Esophagus squamous epithelium (tissue), 5 donors: ENCODE measurements around the gene UROS. TPM values are rescaled to one million over a fixed set of nuclear protein-coding genes. Genes with fewer than 3 reads are reported as not detected.

ENCODE experiments used
- DNase-seq: peaks from one replicate; lab custom pipeline; 2025; lab: John Stamatoyannopoulos, UW
- H3K27ac ChIP-seq, 4 donors: fragments of 200-600 bp; sonication (generic); one replicate each; pipeline ENCODE4 v1.5.1; 2016 to 2019; ENCODE audit warnings: mild to moderate bottlenecking in 1 of 4
- H3K27me3 ChIP-seq, 4 donors: fragments of 200-600 bp; sonication (generic); 1 replicate in 3 of 4; 2 replicates in 1 of 4; pipeline versions ENCODE4 v1.5.1 to v1.6.0; 2017 to 2021; ENCODE audit warnings: antibody characterized with exemption in 1 of 4
- H3K36me3 ChIP-seq, 3 donors: fragments of 200-600 bp; sonication (generic); one replicate each; pipeline ENCODE4 v1.5.1; 2016 to 2019
- H3K4me1 ChIP-seq, 3 donors: fragments of 200-600 bp; sonication (generic); one replicate each; pipeline ENCODE4 v1.5.1; 2017 to 2019
- H3K4me3 ChIP-seq, 4 donors: fragments of 200-600 bp; sonication (generic); 1 replicate in 3 of 4; 2 replicates in 1 of 4; pipeline ENCODE4 v1.5.1; 2016 to 2019; ENCODE audit warnings: mild to moderate bottlenecking in 2 of 4, moderate library complexity in 1 of 4
- H3K9me3 ChIP-seq, 3 donors: fragments of 200-600 bp; sonication (generic); one replicate each; pipeline ENCODE4 v1.5.1; 2016 to 2019
- CTCF ChIP-seq, 6 experiments: fragments of 450-650 bp in 4 of 6; fragments of 200-600 bp in 2 of 6; sonication (generic) in 2 of 6; IDR thresholded peaks; one replicate each; pipeline ENCODE4 v1.5.1; 2016 to 2019; ENCODE audit warnings: antibody characterized with exemption in 6 of 6, mild to moderate bottlenecking in 4 of 6, moderate library complexity in 4 of 6
- POLR2A ChIP-seq, 4 donors: fragments of 450-650 bp; IDR thresholded peaks; one replicate each; pipeline ENCODE4 v1.6.1; 2017; ENCODE audit warnings: antibody characterized with exemption in 4 of 4, mild to moderate bottlenecking in 4 of 4, moderate library complexity in 3 of 4
- WGBS, 2 donors: methylation state at CpG; one replicate each; pipeline ENCODE4 v1.1.5; 2018; 5-methylcytosine and 5-hydroxymethylcytosine counted together
- intact Hi-C: fragments of 100-400 bp; cut with DNase I; formaldehyde crosslinking; loops from one replicate; pipeline ENCODE4 v1.15.0; 2022
- total RNA-seq, 4 donors: library from RNA; depleted of rRNA; stranded (reverse); fragments of >200 nt; gene quantifications; one replicate each; pipeline ENCODE4 v1.1.0, GENCODE V29; 2016
- donor health status: DM: yes; HTN: yes; CAD: no.

Gene UROS
- total RNA-seq, 4 donors from 2014 or later, result 17.5 to 40.7 (median 23.8) TPM

GRCh38 chr10:125823663-125824251 lies 699 bp upstream of the UROS start:
- Histone ChIP-seq H3K36me3 (peaks cover 3 to 29% (median 7%) of the 10 kb centered on the region in 3 donors), H3K4me1 (peaks cover 16 to 43% (median 29%) of the 10 kb centered on the region in 3 donors), H3K27ac (peak overlapping the region; percentile 87 to 93 (median 92)), H3K9me3 (no peaks in the 10 kb centered on the region), H3K4me3 (peak overlapping the region; percentile 70 to 97 (median 84)), H3K27me3 (no peaks in the 10 kb centered on the region)
- 0 to 1% methylated on average over 20 of the region's 20 CpGs for WGBS, 2 donors
- DNase-seq, result no peak
- intact Hi-C loops, result no loop called here
- TF ChIP-seq POLR2A (IDR thresholded peaks at IDR 0.05) (no peak), CTCF (IDR thresholded peaks at IDR 0.05) (no peak)

DNA sequence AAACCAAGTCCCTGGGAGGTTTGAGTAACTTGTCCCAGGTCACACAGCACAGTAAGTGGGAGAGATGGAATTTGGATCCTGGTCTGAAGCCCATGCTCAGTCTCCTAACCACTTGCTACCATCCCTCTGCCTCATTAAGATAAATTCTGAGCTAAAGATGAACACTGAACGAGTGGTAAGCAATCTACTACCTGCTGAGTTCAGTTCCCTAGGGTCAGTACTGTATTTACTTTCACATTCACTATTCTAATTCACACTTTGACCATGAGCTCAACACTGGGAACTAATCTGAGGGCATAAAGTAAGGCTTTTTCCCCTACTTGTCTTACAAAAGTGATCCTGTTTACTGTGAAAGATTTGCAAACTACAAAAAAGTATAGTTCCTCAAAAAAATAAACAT lies 2.4 kb downstream of the UROS start:
- no peak for DNase-seq
- 43 to 75% methylated on average over 1 of the region's 1 CpG for WGBS, 2 donors
- Histone ChIP-seq H3K36me3 (peaks cover 0 to 6% (median 0%) of the 10 kb centered on the region in 3 donors), H3K4me1 (peaks cover 16 to 34% (median 29%) of the 10 kb centered on the region in 3 donors), H3K27me3 (no peaks in the 10 kb centered on the region), H3K4me3 (no peak overlapping the region), H3K27ac (no peak overlapping the region), H3K9me3 (no peaks in the 10 kb centered on the region)
- TF ChIP-seq CTCF (IDR thresholded peaks at IDR 0.05) (no peak), POLR2A (IDR thresholded peaks at IDR 0.05) (no peak)
- intact Hi-C loops, result no loop called here

GRCh38 chr10:125817337-125817946 lies 5.6 kb downstream of the UROS start:
- Histone ChIP-seq H3K36me3 (peaks cover 0 to 37% (median 4%) of the 10 kb centered on the region in 3 donors), H3K27ac (no peak overlapping the region), H3K9me3 (no peaks in the 10 kb centered on the region), H3K4me3 (no peak overlapping the region), H3K27me3 (no peaks in the 10 kb centered on the region), H3K4me1 (peaks cover 5 to 13% (median 11%) of the 10 kb centered on the region in 3 donors)
- WGBS, 2 donors, result 82 to 88% methylated on average over 6 of the region's 6 CpGs
- TF ChIP-seq POLR2A (IDR thresholded peaks at IDR 0.05) (no peak), CTCF (IDR thresholded peaks at IDR 0.05) (no peak)
- intact Hi-C loops, result no loop called here
- DNase-seq, result no peak

DNA sequence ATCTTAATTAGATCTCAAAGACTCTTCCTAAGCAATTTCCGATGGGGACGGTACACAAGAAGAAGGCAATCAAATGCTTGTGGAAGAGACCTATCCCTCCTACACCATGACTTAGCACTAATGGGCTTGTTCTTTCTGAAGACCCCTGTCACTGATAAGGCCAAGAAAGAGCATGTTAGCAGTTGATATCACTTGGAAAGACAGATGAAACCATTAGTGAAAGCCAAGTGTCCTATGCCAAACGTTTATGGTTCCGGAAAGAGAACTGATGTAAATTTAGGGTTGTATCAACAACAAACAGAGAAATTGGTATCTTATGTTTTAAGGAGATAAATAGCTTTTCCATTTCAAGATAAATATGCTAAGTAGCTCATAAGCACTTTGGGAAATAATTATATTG lies 6.5 kb downstream of the UROS start:
- Histone ChIP-seq H3K27ac (no peak overlapping the region), H3K9me3 (no peaks in the 10 kb centered on the region), H3K36me3 (peaks cover 0 to 45% (median 4%) of the 10 kb centered on the region in 3 donors), H3K4me1 (peaks cover 0 to 4% (median 2%) of the 10 kb centered on the region in 3 donors), H3K4me3 (no peak overlapping the region), H3K27me3 (no peaks in the 10 kb centered on the region)
- TF ChIP-seq CTCF (IDR thresholded peaks at IDR 0.05) (no peak), POLR2A (IDR thresholded peaks at IDR 0.05) (no peak)
- intact Hi-C loops, result no loop called here
- no peak for DNase-seq
- 83 to 86% methylated on average over 4 of the region's 4 CpGs for WGBS, 2 donors

DNA sequence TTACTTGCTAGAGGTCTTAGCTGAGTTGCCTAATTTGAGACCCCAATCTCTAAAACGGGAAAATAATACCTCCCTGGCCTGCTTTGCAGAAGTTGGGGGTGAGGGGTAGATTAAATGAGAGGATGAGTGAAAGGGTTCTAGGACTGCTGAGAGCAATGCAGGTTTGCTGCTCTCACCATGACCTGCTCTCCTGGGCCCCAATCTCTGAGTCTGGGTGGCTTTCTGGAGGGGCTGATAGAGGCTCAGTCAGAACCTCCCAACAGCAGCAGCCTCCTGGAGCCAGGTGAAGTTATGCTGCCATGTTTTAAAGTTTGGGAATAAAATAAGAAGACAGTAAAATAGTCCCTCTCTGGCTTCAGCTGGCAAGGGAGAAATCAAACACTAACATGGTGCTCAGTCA lies 7.3 kb downstream of the UROS start:
- Histone ChIP-seq H3K4me3 (no peak overlapping the region), H3K27ac (no peak overlapping the region), H3K27me3 (no peaks in the 10 kb centered on the region), H3K9me3 (no peaks in the 10 kb centered on the region), H3K36me3 (peaks cover 0 to 53% (median 4%) of the 10 kb centered on the region in 3 donors), H3K4me1 (no peaks in the 10 kb centered on the region)
- intact Hi-C loops, result no loop called here
- DNase-seq, result no peak
- TF ChIP-seq POLR2A (IDR thresholded peaks at IDR 0.05) (no peak), CTCF (IDR thresholded peaks at IDR 0.05) (no peak)
- 36% methylated on average over 1 of the region's 1 CpG; no CpG with 5 or more reads in 1 of the 2 donors for WGBS, 2 donors
